ENCODE data around the gene CFAP77. TPM values are rescaled to one million over a fixed set of nuclear protein-coding genes. Genes with fewer than 3 reads are reported as not detected.

The CFAP77 gene
- total and polyA plus RNA-seq, 9 of the 15 experiments (the other 6 are each of a cell fraction or from before 2014, with no cell fraction given) = not detected

- TF ChIP-seq AFF4 (CRISPR knock-in tag; IDR thresholded peaks at IDR 0.05) = no peak
- no peak for TF ChIP-seq CXXC5 (CRISPR knock-in tag; IDR thresholded peaks at IDR 0.05)
These were observed 141.5 kb downstream of the CFAP77 start (continued) for GRCh38 chr9:132551556-132551955.

- no peak overlapping the region for H3K4me3 ChIP-seq
- ATAC-seq = no peak
- no peak overlapping the region for H2AFZ ChIP-seq (ENCODE audit: low read depth, low read length)
- no peaks in the 10 kb centered on the region for H3K9me1 ChIP-seq (ENCODE audit: control insufficient read depth, insufficient read depth, low read length)
- H3K36me3 ChIP-seq (ENCODE audit: control insufficient read depth, insufficient read depth, low read length) = no peaks in the 10 kb centered on the region
- peaks cover 5% of the 10 kb centered on the region for H4K20me1 ChIP-seq (replicated peaks; ENCODE audit: control insufficient read depth, insufficient read depth, low read length)
- 22% methylated on average over 12 of the region's 12 CpGs for WGBS (ENCODE audit: insufficient coverage, low coverage, missing lambda C conversion rate)
- no peak overlapping the region for H3K9ac ChIP-seq (ENCODE audit: insufficient read depth in 1 of 2, low read depth in 2 of 2, low read length in 2 of 2)
- no peaks in the 10 kb centered on the region for H3K79me2 ChIP-seq (ENCODE audit: control insufficient read depth, insufficient read depth, low read length)
- no peak for DNase-seq (ENCODE audit: extremely low read depth in 1 of 4, low spot score in 3 of 4)
- H3K4me1 ChIP-seq (replicated peaks in 1 of 2; ENCODE audit: control insufficient read depth in 2 of 2, insufficient read depth in 2 of 2, low read length in 2 of 2) = peaks cover 0 to 3% of the 10 kb centered on the region in 2 experiments; a peak in 1 of 5 replicates
- no peak for FAIRE-seq
- TF ChIP-seq SETDB1 (IDR thresholded peaks at IDR 0.05; ENCODE audit: low read length) (no peak), SMARCE1 (IDR thresholded peaks at IDR 0.05) (no peak), TRIM25 (IDR thresholded peaks at IDR 0.05; ENCODE audit: borderline replicate concordance) (no peak), SREBF1 (IDR thresholded peaks at IDR 0.05; ENCODE audit: borderline replicate concordance, low read depth, low read length) (no peak), RHOXF2B (CRISPR knock-in tag; conservative IDR thresholded peaks at IDR 0.05) (no peak)
- ChIA-PET POLR2A (interaction anchor here (0.7 to 1.3 kb wide), 2 partner anchors 7 to 13 kb away, joined by 3 read pairs; no protein-coding TSS in a partner anchor), CTCF (ENCODE audit: low intra/inter-chr PET ratio) (no interaction called here)
- H3K4me2 ChIP-seq (ENCODE audit: insufficient read depth, low read length) = no peak overlapping the region
- H3K27me3 ChIP-seq (ENCODE audit: control insufficient read depth in 2 of 2, insufficient read depth in 2 of 2, low read length in 2 of 2) = peaks cover 48 to 65% of the 10 kb centered on the region in 2 experiments
- no TSS peak for BruUV-seq (replicated peaks)
- in situ Hi-C loops (cut with MboI) = no loop called here
- intact Hi-C loops (cut with micrococcal nuclease) = no loop called here
- no peak overlapping the region for H3K27ac ChIP-seq (ENCODE audit: extremely low read depth, low read depth, low read length)
- no peaks in the 10 kb centered on the region for H3K9me3 ChIP-seq (replicated peaks; ENCODE audit: control insufficient read depth, insufficient read depth, low read depth, low read length)
These were observed 142.0 kb downstream of the CFAP77 start for GRCh38 chr9:132552041-132552440.

Measured in K562 (cell line).